Measurements from ENCODE around the gene LACTB. TPM values are rescaled to one million over a fixed set of nuclear protein-coding genes. Genes with fewer than 3 reads are reported as not detected.

Gene LACTB
- total and polyA plus RNA-seq, 8 donors: 4.8 to 11.2 (median 6.6) TPM

DNA sequence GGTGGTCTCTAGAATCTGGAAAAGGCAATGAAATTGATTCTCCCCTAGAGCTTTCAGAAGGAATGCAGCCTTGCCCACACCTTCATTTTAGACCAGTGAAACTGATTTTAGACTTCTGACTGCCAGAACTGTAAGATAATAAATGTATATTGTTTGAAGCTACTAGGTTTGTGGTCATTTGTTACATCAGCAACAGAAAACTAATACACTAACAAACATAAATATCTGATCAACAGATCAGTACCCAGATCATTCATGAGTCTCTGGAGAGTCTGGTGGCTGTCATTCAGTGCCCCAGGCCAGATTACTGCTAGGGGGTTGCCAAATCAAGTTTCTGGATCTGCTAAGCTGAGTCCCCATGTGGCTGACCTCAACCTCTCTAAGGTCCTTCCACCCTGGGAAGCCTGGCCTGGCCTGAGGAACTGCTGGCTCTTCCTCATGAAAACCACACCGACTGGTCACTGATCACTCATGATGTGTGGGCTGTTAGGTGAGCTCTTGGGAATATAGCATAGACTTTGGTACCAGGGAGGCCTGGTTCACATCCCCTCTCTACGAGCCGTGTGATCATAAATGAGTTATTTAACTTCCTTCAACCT is 11.1 kb upstream of the LACTB start:
- intact Hi-C loops (cut with DNase I): no loop called here
- ATAC-seq (no peak), DNase-seq (no peak), FAIRE-seq (no peak)
- no peak overlapping the region for H3K27ac ChIP-seq
- no peaks in the 10 kb centered on the region for H3K27me3 ChIP-seq
- peaks cover 0 to 3% (median 0%) of the 10 kb centered on the region in 3 donors for H3K4me1 ChIP-seq
- H3K4me3 ChIP-seq: no peak overlapping the region
- H3K36me3 ChIP-seq: no peaks in the 10 kb centered on the region
- TF ChIP-seq, protein P1, sequence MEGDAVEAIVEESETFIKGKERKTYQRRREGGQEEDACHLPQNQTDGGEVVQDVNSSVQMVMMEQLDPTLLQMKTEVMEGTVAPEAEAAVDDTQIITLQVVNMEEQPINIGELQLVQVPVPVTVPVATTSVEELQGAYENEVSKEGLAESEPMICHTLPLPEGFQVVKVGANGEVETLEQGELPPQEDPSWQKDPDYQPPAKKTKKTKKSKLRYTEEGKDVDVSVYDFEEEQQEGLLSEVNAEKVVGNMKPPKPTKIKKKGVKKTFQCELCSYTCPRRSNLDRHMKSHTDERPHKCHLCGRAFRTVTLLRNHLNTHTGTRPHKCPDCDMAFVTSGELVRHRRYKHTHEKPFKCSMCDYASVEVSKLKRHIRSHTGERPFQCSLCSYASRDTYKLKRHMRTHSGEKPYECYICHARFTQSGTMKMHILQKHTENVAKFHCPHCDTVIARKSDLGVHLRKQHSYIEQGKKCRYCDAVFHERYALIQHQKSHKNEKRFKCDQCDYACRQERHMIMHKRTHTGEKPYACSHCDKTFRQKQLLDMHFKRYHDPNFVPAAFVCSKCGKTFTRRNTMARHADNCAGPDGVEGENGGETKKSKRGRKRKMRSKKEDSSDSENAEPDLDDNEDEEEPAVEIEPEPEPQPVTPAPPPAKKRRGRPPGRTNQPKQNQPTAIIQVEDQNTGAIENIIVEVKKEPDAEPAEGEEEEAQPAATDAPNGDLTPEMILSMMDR (IDR thresholded peaks at IDR 0.05): no peak
- 84 to 89% methylated on average over 3 of the region's 3 CpGs for WGBS, 2 donors
- H3K9me3 ChIP-seq: no peaks in the 10 kb centered on the region

DNA sequence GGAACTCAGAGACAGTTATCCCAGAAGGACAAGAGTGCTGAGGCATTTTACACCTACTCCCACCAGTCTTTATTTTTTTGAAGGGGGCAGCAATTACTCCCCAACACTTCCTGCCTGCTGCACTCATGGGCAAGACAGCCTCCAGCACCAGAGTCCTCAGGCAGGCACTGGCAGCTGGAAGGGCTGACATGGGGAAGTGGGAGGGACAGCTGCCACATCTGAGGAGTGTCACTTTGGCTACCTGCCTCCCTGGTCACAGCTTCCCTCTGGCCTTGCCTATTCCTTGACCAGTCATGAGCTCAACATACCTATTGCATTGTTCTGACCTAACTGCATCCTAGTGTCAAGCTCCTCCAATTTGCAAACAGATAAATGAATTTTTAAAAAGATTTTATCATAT is 10.2 kb upstream of the LACTB start:
- TF ChIP-seq, protein P1 (IDR thresholded peaks at IDR 0.05): no peak
- no peaks in the 10 kb centered on the region for H3K36me3 ChIP-seq
- peaks cover 0 to 3% (median 0%) of the 10 kb centered on the region in 3 donors for H3K4me1 ChIP-seq
- intact Hi-C loops (cut with DNase I): no loop called here
- H3K27me3 ChIP-seq: no peaks in the 10 kb centered on the region
- no peak overlapping the region for H3K27ac ChIP-seq
- no peak for ATAC-seq
- no peaks in the 10 kb centered on the region for H3K9me3 ChIP-seq
- no peak for FAIRE-seq
- no peak for DNase-seq
- H3K4me3 ChIP-seq: no peak overlapping the region

DNA sequence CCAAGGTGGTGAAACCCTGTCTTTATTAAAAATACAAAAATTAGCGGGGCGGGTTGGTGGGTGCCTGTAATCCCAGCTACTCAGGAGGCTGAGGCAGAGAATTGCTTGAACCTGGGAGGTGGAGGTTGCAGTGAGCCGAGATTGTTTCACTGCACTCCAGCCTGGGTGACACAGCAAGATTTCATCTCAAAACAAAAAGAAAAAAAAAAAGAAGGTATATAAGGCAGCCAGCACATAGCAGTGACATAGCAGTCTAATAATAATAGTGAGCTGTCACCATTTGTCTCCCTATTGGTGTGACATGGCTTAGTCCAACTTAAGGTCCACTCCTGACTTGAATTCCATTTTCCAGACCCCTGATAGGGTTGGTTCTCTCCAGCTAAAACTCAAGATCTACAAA is 8.8 kb upstream of the LACTB start:
- intact Hi-C loops (cut with DNase I): no loop called here
- peaks cover 0 to 3% (median 0%) of the 10 kb centered on the region in 3 donors for H3K4me1 ChIP-seq
- ATAC-seq (no peak), DNase-seq (no peak), FAIRE-seq (no peak)
- no peaks in the 10 kb centered on the region for H3K36me3 ChIP-seq
- H3K9me3 ChIP-seq: no peaks in the 10 kb centered on the region
- no peak overlapping the region for H3K4me3 ChIP-seq
- WGBS, 2 donors: 92 to 94% methylated on average over 3 of the region's 3 CpGs
- TF ChIP-seq, protein P1 (IDR thresholded peaks at IDR 0.05): no peak
- no peaks in the 10 kb centered on the region for H3K27me3 ChIP-seq
- no peak overlapping the region for H3K27ac ChIP-seq

DNA sequence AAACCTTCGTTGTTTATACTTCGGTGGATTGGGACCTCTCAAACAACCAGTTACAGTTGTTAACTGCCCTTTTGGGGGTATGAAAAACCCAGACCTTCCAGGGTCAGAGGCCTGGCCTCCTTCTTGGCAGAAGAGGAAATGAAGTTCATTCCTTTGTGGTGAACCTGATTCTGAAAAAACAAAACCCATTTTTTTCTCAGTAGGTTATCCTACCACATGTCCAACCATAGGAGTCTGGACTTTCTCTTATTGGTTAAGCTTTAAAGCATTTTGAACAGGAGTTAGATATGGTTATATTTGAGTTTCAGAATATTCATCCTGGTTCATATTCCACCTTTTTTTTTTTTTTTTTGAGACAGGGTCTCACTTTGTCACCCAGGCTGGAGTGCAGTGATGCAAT is 7.2 kb upstream of the LACTB start:
- TF ChIP-seq, protein P1 (IDR thresholded peaks at IDR 0.05): no peak
- no peak for FAIRE-seq
- no peaks in the 10 kb centered on the region for H3K36me3 ChIP-seq
- no peaks in the 10 kb centered on the region for H3K9me3 ChIP-seq
- intact Hi-C loops (cut with DNase I): no loop called here
- H3K4me3 ChIP-seq: no peak overlapping the region
- no peak overlapping the region for H3K27ac ChIP-seq
- DNase-seq: no peak
- ATAC-seq: no peak
- WGBS, 2 donors: 61 to 65% methylated on average over 2 of the region's 2 CpGs
- H3K4me1 ChIP-seq: no peaks in the 10 kb centered on the region
- no peaks in the 10 kb centered on the region for H3K27me3 ChIP-seq

DNA sequence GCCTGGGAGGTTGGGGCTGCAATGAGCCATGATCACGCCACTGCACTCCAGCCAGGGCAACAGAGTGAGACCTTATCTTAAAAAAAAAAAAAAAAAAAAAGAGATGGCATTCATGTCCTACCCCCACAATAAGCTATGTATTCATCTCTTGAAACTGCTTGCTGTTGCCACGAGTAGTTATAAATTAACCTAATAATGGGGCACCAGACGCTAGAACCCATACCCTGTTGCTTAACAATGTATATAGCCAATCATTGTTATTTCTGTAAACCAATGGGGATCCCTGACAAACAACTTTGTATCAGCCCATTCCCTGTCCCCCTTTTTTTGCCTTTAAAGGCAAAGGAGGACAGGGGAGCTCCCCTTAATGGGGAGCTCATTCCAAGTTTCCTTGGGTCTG is 2.8 kb upstream of the LACTB start:
- no peak for FAIRE-seq
- 55 to 61% methylated on average over 3 of the region's 3 CpGs for WGBS, 2 donors

More for the DNA sequence above, 2.8 kb upstream of the LACTB start:
- H3K4me1 ChIP-seq: no peaks in the 10 kb centered on the region
- TF ChIP-seq, protein P1 (IDR thresholded peaks at IDR 0.05): no peak
- H3K9me3 ChIP-seq: no peaks in the 10 kb centered on the region
- H3K27ac ChIP-seq: no peak overlapping the region
- DNase-seq (no peak), ATAC-seq (no peak)
- no peak overlapping the region for H3K4me3 ChIP-seq
- no peaks in the 10 kb centered on the region for H3K36me3 ChIP-seq
- H3K27me3 ChIP-seq: no peaks in the 10 kb centered on the region
- intact Hi-C loops (cut with DNase I): no loop called here

Data from pancreas (tissue), 10 donors.